Cerebellar cortex (tissue), 1 donor: ENCODE results near the gene ENDOV.
A peak's percentile ranks its signal among the peaks of the same experiment; 100 is the strongest.

Experiments used
- DNase-seq: peaks from one replicate; pipeline ENCODE4 v3.0.0-alpha.2; 2015; ENCODE audit warnings: low spot score

ENDOV gene

DNA sequence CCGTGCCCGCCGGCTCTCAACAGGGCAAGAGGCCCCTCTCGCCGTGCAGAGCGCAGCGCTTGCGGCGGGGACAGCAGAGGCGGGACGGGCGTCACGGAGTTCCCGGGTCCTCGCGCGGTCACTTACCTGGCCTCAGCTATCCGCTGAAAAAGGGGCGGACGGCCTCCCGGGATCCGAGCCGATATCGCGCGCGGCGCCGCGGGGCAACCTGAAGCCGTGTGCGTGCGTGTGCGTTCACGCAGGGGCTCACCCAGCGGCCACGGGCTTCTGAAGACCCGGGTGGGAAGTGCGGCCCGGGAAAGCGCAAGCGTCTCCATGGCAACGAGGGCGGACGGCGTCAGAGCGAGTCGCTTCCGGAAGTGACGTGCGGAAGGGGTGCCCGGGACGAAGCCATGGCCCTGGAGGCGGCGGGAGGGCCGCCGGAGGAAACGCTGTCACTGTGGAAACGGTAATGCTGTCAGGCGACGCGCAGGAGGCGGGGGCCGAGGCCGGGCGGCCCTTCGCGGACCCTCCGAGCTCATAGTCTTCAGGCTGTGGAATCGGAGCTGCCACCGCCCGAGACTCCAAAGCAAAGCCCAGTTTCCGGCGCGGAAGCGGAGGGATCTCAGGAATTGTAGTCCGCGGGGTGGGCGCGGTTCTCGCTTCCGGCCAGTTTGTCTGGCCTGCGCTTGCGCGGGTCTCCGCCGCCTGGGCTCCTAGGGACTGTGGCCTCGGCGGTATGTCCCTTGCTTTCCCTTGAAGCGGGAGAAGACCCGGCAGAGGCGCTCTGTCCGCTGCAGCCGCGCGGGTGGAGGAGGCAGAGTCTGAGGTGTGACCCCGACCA lies at the start of gene ENDOV:
Gene ENDOV, plus strand, starts transcription at position 365 of the 823 bp plus-strand sequence. Its CDS starts 28 bp downstream, at position 393.
- peak; percentile 92 for DNase-seq

DNA sequence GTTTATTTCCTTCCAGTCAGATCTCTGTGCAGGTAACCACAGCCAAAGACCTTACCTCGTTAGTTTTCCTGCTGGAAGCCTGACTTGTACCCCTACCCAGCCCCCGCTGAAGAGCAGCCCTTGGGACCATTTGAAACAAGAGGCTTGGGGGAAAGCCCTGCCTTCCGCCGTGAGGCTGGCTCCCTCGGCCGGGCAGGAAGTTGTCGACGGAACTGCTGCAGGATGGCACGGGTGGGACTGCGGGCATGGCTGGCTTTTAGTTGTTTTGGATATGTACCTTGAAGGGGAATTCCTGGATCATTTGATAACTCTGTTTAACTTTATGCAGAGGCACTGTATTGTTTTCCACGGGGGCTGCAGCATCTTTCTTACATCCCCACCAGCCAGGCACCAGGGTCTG lies 49.0 kb upstream of the ENDOV start:
- DNase-seq, result no peak

DNA sequence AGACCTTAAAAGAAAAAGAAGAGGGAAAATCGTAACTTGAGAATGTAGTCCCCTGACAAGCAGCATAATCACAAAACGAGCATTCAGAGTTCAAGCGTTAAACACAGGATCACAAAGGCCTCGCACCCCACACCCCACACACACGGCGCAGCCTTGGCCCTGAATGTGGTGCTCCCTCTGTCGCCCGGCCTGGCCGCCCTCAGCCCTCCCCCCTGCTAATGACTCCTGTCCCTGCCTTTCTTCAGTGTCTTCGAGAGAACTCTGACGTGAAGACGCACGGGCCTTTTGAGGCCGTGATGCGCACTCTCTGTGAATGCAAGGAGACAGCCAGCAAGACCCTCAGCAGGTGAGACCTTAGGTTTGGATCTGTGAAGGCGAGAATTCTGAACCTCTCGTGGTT lies 47.5 kb upstream of the ENDOV start:
- DNase-seq, result no peak

DNA sequence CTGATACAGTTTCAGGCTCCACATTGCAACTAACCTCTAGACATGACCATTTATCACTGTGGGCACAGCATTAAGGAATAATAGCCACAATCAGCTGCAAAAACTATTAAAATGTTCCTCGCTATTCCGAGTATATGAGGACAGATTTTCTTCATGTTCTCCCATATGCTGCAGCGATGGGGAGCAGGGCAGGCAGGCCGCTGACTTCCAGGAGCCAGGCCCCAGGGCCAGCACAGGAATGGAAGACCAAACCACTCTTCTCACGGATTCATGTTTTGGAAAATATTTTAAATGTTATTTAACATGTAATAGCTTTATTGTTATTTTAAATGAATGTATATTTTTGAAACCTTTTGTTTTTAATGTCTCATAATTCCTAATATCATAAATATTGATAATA lies 43.8 kb upstream of the ENDOV start:
- no peak for DNase-seq

DNA sequence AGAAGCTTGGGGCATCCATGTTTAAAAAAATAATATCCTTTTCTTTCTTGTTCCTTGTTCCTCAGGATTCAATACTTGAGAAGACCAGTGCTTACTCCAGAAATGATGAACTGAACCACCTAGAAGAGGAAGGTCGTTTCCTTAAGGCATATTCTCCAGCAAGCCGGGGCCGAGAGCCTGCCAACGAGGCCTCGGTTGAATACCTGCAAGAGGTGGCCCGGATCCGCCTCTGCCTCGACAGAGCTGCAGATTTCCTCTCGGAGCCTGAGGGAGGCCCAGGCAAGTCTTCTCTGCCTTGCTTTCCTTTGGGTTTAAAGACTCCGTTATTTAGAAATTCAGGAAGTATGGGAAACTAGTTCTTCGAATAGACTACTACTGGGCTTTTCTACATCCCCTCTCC lies 42.5 kb upstream of the ENDOV start:
- DNase-seq, result no peak

DNA sequence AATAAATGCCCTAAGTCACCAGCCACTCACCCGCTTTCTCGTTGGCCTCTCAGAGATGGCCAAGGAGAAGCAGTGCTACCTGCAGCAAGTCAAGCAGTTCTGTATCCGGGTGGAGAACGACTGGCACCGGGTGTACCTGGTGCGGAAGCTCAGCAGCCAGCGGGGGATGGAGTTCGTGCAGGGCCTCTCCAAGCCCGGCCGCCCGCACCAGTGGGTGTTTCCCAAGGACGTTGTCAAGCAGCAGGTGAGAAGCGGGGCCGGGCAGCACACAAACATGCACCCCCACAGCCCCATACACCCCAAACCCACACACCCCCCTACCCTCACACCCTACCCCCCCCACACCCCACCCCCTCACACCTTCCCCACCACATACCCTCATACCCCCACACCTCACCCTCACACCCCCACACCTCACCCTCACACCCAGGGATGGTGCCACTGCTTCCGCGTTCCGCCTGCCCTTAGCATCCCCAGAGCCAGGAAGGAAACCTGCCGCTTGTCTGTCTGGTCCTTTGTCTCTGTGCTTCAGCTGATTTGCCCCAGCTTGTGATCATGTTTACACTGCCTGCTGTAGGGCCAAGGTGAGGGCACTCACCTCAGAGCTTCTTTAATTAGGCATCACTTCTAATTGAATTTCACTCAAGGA lies 41.9 kb upstream of the ENDOV start:
- DNase-seq, result no peak

DNA sequence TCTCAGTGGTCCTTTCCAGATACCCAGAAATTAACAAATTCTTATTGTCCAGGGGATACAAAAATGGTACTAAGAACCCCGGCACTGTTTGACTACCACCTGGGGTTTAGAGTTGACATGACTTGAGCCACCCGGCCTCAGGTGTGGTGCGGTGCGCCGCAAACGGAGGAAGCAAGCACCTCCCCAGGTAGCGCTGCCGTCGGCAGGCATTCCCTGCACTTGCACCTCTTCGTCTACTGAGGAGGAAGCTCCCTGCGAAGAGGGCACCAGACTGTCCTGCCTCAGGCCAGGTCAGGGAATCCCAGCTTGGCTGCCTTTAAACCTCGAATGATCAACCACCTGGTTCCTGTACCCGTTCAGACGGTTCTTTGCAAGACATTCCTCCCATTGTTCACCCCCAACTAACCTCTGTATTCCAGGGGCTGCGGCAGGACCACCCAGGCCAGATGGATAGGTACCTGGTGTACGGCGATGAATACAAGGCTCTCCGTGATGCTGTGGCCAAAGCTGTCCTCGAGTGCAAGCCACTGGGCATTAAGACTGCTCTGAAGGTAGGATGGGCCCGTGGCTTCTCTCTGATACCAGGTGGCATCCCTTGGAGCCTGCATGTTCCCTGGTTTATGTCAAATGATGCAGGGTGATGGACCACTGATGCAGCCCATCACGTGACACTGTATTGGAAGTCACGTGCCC lies 40.8 kb upstream of the ENDOV start:
- no peak for DNase-seq

DNA sequence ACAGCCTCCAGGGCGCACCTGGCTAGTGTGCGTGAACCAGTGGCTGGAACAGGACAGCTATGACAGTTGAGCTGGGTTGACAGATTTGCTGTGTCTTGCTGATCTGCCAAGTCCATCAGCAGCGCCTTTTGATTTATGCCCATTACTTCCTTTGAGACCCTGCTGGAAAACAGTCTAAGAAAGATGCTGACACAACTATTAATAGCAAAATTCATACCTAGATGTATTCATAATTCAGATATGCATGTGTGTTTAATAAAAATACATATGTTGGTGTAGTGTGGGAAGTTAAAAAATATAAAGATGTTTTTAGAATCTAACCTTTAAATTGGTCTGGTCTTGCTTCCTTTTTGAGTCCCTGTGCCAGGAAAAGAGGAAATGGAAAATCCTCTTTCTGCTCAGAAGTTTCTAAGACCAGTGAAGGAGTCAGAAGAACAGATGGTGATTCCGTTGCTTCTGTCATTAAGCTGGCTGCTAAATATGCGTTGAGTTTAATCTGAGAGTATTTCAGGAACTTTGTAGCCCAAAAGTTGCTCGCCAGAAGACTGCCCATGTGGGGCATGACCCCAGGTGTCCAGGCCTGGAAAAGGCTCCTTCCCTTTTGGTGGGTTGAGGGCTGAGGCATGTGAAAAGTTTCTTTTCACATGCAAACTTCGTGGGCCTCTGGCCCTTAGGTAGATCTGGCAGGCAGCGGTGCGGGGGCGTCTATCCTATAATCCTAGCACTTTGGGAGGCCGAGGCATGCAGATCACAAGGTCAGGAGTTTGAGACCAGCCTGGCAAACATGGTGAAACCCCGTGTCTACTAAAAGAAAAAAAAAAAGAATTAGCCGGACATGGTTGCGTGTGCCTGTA lies 40.0 kb upstream of the ENDOV start:
- no peak for DNase-seq

DNA sequence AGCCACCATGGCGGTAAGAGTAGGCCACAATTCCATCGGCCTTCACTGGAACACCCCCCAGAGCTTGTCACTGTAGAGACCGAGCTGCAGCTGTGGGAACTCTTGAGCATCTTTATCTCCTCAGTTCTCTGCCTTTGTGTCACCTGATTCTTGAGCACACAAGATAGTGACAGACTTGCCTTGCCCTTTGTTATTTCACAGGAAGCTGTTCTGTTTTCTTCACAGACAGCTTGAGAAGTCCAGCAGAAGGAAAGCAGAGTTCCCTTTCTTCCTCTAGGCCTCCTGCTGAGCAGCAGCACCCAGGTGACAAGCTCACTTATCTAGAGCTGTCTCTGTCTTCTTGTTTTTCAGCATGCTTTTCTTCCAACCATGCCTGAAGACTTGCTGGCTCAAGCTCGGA lies 38.4 kb upstream of the ENDOV start:
- no peak for DNase-seq

DNA sequence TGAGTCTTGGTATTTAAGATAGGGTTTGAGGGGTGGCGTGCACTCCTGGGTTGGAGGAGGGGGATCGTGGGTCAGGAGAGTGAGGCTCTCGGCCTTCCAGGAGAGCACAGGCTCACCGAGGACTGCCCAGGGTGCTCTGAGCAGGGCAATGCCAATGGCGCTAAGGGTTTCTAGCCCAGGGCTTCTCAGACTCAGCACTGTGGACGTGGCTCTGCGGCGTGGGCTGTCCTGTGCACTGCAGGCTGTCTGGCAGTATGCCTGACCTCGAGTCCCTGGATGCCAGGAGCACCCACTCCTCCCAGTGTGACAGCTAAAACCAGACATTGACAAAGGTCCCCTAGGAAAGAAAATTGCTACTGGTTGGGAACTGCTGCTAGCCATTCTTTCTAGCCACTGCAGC lies 37.2 kb upstream of the ENDOV start:
- no peak for DNase-seq

DNA sequence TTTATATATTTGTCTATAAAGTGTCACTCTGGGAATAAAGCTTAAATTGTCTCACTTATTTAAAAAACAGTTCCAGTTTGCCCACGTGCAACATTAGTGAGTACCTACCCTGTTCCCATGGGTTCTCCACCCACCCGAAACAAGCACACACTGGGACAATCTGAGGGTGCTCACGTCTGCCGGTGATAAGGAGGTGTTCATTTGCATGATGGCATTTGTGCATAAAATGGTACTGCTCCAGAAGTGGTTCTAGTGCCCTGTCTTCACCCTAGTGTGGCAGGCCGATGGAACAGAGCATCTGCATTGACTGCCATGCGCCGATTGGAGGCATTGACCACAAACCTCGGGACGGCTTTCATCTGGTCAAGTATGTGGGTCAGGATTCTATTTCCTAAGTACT lies 35.6 kb upstream of the ENDOV start:
- no peak for DNase-seq

DNA sequence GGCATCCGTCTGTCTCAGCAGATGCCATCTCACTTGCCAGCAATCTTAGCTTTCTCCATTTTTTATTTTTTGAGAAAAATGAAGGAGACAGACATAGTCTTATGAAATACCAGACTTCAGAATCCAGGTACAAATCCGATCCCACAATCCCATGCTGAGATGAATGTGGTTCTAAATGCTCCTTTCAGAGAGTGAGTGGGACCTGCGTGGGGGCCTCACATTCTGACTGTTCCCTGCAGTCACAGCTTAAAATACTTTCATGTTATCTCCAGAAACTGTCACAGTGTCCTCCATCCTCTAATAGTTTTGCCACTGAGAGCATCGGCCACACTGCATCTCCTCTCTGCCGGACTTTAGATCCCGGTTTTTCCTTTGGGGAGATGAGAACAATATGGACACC lies 34.9 kb upstream of the ENDOV start:
- DNase-seq, result no peak

DNA sequence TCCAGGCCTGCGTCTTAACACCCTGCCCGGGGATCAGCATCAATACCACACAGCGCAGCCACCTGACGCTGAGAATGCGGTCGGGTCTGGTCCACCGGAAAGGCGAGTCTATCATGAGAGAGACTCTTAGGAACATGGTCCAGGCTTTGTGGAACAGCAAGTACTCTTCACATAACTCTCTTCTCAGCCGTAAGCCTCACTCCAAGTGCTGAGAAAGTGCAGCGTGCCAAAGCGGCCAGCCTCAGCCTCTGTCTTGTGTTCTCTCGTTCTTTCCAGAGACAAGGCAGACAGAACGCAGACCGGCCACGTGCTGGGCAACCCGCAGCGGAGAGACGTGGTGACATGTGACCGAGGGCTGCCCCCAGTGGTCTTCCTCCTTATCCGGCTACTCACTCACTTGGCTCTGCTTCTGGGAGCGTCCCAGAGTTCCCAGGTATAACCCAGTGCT lies 34.4 kb upstream of the ENDOV start:
- no peak for DNase-seq

DNA sequence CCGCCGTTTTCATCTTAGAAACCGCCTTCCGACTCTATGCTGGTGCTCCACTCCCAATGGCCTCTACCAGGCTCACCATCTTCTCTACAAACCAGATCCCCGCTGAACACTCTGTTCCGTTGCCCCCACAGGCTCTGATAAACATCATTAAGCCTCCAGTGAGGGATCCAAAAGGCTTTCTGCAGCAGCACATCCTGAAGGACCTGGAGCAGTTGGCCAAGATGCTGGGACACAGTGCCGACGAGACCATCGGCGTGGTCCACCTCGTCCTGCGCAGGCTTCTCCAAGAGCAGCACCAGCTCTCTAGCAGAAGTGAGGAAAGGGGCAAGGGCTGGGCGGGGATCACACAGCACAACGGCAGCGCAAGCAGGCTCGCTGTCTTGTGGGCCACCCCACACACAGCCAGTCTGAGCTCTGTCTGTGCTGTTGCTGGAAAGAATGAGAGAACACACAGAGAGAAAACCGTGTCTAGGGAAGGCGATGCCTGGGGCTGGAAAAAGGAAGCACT lies 33.5 kb upstream of the ENDOV start:
- no peak for DNase-seq

DNA sequence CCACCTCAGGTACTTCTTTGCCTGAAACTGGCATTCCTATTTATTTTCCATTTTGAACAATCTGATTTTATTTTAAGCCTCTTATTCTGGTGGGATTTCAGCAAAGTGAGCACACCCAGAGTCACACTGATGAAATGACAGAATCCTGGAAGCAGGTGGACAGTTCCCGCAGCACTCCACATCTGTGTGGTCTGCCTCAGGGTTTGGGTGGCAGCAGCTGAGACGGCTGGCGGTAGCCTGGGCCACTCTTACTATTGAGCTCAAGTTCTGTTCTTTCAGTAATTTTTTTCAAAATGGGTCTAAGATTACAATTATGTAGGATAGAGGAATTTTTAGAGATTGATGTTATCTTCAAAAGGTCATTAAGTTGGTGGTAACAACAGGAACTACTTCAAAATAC lies 32.5 kb upstream of the ENDOV start:
- no peak for DNase-seq

DNA sequence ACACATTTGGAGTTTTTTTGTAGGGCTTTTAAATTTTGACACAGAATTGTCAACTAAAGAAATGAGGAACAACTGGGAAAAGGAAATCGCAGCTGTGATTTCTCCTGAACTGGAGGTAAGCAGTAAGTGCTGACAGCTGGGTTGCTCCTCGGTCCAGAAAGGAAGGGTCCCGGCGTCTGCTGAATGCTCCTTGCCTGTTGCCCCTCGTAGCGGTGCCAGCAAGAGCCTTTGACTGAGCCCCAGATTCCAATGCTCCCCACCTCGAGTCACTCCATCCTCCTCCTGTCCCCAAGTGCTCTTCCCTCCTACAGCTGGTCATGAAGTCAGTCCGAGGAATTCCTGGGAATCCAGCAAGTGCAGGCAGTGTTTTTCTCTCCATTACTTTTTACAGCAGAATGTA lies 32.0 kb upstream of the ENDOV start:
- DNase-seq, result no peak

DNA sequence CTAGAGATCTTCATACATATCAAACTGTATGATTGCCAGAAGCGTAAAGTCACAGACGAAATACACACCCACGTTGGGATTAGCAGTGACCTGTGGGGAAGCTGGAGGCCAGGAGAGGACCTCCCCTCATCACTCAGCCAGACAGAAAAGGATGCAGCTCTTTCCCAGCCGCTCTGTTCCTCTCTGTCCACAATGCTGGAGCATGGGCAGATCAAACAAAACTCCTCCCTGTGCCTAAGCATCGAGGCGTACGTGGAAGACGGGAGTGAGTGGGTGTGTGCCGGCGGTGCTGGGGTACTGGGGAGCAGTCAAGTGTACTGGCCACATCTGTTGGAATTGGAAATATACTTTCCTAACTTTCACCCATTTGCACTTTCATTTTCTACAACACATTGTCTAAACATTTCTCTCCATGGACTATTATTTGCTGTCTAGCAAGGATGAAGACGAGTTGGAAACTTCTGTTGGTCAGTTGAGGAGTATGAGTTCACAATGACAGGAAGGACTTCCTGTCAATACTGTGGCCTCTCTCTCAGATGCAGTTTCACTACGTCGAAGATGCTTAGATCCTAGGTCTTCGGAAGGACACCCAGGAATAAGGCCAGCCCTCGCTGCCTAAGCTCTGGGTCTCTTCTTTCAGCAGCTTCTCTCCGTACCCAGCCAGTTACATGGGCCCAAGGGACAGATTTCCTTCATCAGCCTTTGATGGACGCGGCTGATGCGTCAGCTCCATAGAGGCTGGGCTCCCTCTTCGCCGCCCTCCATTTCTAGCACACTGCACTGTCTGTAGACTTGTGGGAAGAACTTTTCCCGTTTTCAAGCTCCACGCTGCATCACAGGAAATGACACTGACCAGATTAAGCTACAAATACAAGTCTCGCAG lies 30.6 kb upstream of the ENDOV start:
- DNase-seq, result no peak

DNA sequence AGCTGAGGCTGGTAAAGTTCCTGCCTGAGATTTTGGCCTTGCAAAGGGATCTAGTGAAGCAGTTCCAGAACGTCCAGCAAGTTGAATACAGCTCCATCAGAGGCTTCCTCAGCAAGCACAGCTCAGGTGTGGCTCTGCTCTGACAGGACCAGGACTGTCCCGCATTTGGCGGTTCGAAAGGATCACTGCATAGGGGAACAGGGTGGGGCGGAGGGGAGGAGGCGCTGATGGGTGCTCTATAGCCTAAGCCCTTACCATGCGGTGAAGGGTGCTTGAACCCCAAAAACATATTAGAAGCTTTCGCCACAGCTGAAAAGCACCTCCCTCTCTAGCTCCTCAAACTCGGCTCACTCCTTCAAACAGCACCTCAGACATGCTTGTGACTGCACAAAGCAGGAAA lies 29.9 kb upstream of the ENDOV start:
- no peak for DNase-seq

DNA sequence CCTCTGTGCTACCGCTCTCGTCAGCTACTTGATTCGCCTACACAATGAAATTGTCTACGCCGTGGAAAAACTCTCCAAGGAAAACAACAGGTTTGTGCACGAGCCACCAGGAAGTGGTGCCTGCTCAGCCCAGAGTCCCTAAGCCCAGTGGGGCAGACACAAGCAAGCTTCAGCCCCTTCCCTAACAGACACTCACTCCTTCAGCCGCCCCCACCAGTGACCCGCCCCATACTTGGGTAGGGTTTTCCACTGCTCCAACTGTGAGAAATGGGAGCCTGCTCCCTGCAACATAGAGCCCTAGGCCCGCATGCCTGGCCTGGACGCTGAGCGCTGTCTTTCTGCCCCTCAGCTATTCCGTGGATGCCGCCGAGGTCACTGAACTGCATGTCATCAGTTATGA lies 28.6 kb upstream of the ENDOV start:
- no peak for DNase-seq

DNA sequence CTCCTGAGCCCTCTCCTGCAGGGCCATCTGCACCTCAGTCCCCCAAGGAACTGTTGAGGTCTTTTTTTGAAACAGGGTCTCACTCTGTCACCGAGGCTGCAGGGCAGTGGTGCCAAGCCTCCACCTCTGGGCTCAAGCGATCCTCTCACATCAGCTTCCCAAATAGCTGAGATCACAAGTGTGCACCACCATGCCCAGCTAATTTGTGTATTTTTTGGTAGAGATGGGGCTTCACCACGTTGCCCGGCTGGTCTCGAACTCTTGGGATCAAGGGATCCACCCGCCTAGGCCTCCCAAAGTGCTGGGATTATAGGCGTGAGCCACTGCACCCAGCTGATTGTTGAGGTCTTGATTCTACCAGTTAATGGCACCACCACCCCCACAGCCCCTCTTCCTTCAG lies 27.9 kb upstream of the ENDOV start:
- no peak for DNase-seq

DNA sequence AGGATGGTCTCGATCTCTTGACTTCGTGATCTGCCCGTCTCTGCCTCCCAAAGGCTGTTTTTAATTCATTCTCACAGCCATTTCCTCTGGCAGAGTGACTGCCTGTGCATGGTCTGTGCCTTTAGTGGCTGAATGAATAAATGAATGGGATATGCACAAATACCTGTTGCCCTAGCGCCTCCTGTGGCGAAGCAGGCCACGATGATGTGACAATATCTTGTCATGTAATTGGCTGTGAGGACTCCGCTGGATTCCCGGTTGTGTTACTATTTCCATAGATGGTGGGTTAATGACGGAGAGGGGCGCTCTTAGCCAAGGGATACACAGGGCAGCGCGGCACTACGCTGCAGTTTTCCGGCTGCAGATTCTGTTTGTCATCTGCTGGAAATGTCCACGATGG lies 26.8 kb upstream of the ENDOV start:
- no peak for DNase-seq
